HFFc6 (cell line): ENCODE data around the gene CELF6. TPM values are rescaled to one million over a fixed set of nuclear protein-coding genes. Genes with fewer than 3 reads are reported as not detected.

Source experiments
- DNase-seq: peaks from one replicate; pipeline ENCODE4 v3.0.0-alpha.2; 2018
- H3K27ac Mint-ChIP-seq: 2 replicates; pipeline ENCODE4 v1.8.0; 2020; ENCODE audit warnings: mild to moderate bottlenecking, mixed read lengths
- H3K27me3 Mint-ChIP-seq: 2 replicates; pipeline ENCODE4 v1.8.0; 2021; ENCODE audit warnings: mild to moderate bottlenecking, moderate library complexity, mixed read lengths; ENCODE audit not compliant: insufficient read depth
- H3K36me3 Mint-ChIP-seq: 2 replicates; pipeline ENCODE4 v1.8.0; 2021; ENCODE audit warnings: low read depth, mixed read lengths
- H3K4me1 Mint-ChIP-seq: 2 replicates; pipeline ENCODE4 v1.8.0; 2020; ENCODE audit warnings: low read depth, mixed read lengths
- H3K4me3 Mint-ChIP-seq: 2 replicates; pipeline ENCODE4 v1.8.0; 2020; ENCODE audit warnings: mild to moderate bottlenecking, moderate library complexity, mixed read lengths
- H3K9me3 Mint-ChIP-seq: 2 replicates; pipeline ENCODE4 v1.8.0; 2020; ENCODE audit warnings: mild to moderate bottlenecking, mixed read lengths
- CTCF ChIP-seq: fragments of 200-600 bp; sonication (generic); IDR thresholded peaks from 2 replicates; pipeline ENCODE4 v1.5.0; 2021; ENCODE audit warnings: antibody characterized with exemption, mild to moderate bottlenecking
- total RNA-seq, 6 experiments: library from RNA; stranded (reverse); fragmentation: NEBNext Ultra II Directional; extraction: Animal tissue kit (Norgen Biotek cat#: 25700); gene quantifications; 2 replicates in 1 of 6; 3 replicates in 5 of 6; pipeline ENCODE4 v1.2.3, GENCODE V29; 2021

Gene CELF6
- total RNA-seq, 6 experiments from 2014 or later: 0.11 to 0.14 (median 0.12) TPM; not detected in 2

- Mint-ChIP-seq H3K36me3 (no peaks in the 10 kb centered on the region), H3K27ac (no peak overlapping the region), H3K9me3 (no peaks in the 10 kb centered on the region), H3K4me3 (no peak overlapping the region), H3K4me1 (no peaks in the 10 kb centered on the region), H3K27me3 (peaks cover 6% of the 10 kb centered on the region)
- TF ChIP-seq CTCF: peak; percentile 91
- DNase-seq: peak; percentile 73
Observed at GRCh38 chr15:72312605-72313447, 7.1 kb downstream of the CELF6 start.

GRCh38 chr15:72307026-72307425 lies 12.9 kb downstream of the CELF6 start:
- Mint-ChIP-seq H3K27ac (no peak overlapping the region), H3K27me3 (peaks cover 14% of the 10 kb centered on the region), H3K9me3 (no peaks in the 10 kb centered on the region), H3K36me3 (no peaks in the 10 kb centered on the region), H3K4me3 (no peak overlapping the region), H3K4me1 (peaks cover 14% of the 10 kb centered on the region)
- no peak for TF ChIP-seq CTCF
- no peak for DNase-seq

DNA sequence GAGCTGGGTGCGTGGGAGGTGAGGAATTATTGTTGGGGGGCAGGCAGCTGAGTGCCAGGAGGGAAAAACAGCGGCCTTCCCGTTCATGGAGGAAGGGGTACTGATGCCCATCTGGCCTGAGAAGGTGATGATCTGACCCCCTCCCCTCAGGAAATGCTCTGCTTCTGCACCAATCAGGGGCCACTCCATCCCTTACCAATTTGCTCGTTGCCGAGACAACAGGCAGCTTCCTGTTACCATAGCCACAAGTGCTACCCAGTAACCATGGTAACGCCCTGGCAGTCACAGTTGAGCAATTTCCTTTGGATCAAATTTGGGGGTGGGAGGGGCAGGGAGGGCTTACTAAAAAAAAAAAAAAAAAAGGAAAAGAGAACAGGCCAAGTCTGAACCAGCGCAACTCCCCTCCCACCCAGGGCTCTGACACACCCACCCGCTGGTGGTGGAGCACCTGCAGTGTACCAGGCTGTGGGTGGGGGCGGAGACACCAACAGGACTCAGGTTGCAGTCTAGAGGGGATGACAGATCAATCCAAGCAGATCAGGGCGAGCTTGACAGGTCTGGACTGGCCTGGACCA lies 13.7 kb downstream of the CELF6 start:
- TF ChIP-seq CTCF: no peak
- Mint-ChIP-seq H3K36me3 (no peaks in the 10 kb centered on the region), H3K27me3 (peaks cover 14% of the 10 kb centered on the region), H3K9me3 (no peaks in the 10 kb centered on the region), H3K4me3 (no peak overlapping the region), H3K4me1 (peaks cover 14% of the 10 kb centered on the region), H3K27ac (no peak overlapping the region)
- peak; percentile 20 for DNase-seq

DNA sequence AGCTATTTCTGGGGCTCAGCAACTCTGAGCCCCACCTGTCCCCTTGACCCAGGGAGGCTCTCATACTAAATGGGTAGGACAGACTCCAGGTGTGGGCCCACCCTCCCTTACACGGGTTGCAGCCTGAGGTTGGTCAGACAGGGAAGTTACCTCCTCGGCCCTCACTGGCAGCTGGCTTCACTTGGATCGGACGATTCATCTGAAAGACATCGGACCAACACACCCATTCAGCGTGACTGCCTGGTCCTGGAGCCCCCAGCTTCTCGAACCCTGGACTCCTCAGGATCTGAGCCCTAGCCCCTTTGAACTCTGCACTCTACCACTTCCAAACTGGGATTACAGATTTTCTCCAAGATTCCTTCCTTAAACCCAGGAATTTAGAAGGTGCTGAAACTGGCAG lies 15.4 kb downstream of the CELF6 start:
- H3K9me3 Mint-ChIP-seq: no peaks in the 10 kb centered on the region

GRCh38 chr15:72302955-72303354 lies 17.0 kb downstream of the CELF6 start:
- Mint-ChIP-seq H3K27me3 (peaks cover 8% of the 10 kb centered on the region; the same call in 1 of the 2 replicates), H3K9me3 (no peaks in the 10 kb centered on the region), H3K36me3 (no peaks in the 10 kb centered on the region), H3K27ac (no peak overlapping the region), H3K4me1 (peaks cover 14% of the 10 kb centered on the region), H3K4me3 (no peak overlapping the region)
- no peak for DNase-seq
- TF ChIP-seq CTCF: no peak

More for the DNA sequence above, 15.4 kb downstream of the CELF6 start:
- H3K4me1 Mint-ChIP-seq: peaks cover 14% of the 10 kb centered on the region
- peaks cover 8% of the 10 kb centered on the region for H3K27me3 Mint-ChIP-seq
- H3K4me3 Mint-ChIP-seq: no peak overlapping the region
- no peaks in the 10 kb centered on the region for H3K36me3 Mint-ChIP-seq
- peak overlapping the region; percentile 72; the same call in 1 of the 2 replicates for H3K27ac Mint-ChIP-seq
- no peak for DNase-seq
- TF ChIP-seq CTCF: no peak
